AG09319 (cell line): ENCODE data around the gene COG5.
"Not testable (repeated sequence)": the region's sequence is repeated elsewhere in the genome, so short reads cannot be mapped to it uniquely, and the experiment has no call there.

ENCODE experiments used
- DNase-seq: peaks from one replicate; pipeline ENCODE4 v3.0.0-alpha.2; 2010; ENCODE audit warnings: low read depth; ENCODE audit errors: extremely low read depth
- TF ChIP-seq, protein P1 (sequence below): IDR thresholded peaks from 2 replicates; pipeline ENCODE4 v1.5.1; 2011; ENCODE audit warnings: low read depth, mild to moderate bottlenecking, inconsistent platforms, low read length, moderate library complexity

The COG5 gene

DNA sequence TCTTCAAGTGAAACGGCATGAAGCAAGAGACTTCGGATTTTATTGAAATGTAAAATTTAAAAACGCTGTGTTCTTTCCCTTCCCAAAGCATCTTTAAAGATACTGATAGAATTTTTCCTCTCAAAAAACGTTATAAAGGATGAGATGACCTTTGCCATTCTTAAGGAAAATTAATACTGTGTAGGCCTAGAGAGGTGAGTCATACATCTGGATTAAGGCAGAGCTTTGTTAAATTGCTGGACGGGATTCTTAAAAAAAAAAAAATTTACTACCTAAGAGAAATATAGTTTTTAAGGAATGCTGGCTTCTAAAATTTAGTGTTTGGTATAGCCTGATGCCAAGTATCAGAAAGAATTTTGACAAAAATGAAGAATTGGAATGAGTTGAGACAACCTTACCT is 401.2 kb downstream of the COG5 start:
- TF ChIP-seq, protein P1, sequence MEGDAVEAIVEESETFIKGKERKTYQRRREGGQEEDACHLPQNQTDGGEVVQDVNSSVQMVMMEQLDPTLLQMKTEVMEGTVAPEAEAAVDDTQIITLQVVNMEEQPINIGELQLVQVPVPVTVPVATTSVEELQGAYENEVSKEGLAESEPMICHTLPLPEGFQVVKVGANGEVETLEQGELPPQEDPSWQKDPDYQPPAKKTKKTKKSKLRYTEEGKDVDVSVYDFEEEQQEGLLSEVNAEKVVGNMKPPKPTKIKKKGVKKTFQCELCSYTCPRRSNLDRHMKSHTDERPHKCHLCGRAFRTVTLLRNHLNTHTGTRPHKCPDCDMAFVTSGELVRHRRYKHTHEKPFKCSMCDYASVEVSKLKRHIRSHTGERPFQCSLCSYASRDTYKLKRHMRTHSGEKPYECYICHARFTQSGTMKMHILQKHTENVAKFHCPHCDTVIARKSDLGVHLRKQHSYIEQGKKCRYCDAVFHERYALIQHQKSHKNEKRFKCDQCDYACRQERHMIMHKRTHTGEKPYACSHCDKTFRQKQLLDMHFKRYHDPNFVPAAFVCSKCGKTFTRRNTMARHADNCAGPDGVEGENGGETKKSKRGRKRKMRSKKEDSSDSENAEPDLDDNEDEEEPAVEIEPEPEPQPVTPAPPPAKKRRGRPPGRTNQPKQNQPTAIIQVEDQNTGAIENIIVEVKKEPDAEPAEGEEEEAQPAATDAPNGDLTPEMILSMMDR = no peak
- DNase-seq = no peak

DNA sequence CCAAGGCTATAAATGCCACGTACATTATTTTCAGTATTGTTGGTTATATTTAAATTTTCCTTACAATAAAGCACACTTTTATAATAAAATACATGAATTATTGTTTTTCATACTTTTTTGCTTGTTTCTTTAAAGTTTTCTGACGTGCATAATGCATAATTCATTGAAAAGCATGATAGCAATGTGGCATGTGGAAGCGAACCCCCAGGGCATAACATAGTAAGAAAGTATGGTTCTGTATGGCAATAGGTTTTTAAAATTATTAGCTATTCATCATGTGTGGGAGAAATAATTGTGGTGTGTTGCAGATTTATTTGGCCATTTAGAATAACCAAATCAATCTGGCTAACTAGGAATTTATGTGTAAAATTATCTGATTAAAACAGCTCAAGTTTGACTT is 402.3 kb downstream of the COG5 start:
- no peak for DNase-seq

DNA sequence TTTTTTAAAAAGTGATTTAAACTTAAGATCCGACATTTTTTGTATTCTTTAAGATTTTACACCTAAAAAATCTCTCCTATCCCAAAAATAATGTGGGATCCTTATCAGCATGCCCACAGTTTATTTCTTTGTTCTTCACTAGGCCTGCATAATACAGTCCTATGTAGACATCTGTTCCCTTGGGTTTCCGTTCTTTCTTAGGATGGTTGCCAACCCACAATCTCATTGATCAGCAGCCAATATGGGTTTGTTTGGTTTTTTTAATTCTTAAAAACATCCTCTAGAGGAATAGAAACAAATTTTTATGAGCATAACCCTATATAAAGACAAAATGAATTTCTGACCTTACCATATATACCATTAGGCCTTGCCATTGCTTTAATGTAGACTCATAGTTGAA is 403.3 kb downstream of the COG5 start:
- TF ChIP-seq, protein P1 = no peak
- DNase-seq = no peak

More for the DNA sequence above, 402.3 kb downstream of the COG5 start:
- TF ChIP-seq, protein P1 = no peak

DNA sequence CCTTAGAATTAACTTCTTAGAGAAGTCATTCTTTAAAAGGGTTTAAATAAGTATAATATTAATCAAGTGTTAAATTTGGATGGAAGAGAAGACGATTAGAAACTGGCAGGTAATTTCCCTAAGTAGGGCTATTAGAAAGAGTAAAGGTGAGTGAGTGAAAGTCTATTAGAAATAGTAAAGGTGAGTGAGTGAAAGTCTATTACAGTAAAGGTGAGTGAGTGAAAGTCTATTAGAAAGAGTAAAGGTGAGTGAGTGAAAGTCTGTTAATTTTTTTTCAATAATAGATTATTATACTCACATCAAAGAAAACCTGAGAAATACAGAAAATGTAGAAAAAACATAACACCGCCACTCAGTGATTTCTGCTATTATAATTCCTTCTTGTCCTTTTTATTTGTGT is 405.7 kb downstream of the COG5 start:
- TF ChIP-seq, protein P1 = no peak
- no peak for DNase-seq

DNA sequence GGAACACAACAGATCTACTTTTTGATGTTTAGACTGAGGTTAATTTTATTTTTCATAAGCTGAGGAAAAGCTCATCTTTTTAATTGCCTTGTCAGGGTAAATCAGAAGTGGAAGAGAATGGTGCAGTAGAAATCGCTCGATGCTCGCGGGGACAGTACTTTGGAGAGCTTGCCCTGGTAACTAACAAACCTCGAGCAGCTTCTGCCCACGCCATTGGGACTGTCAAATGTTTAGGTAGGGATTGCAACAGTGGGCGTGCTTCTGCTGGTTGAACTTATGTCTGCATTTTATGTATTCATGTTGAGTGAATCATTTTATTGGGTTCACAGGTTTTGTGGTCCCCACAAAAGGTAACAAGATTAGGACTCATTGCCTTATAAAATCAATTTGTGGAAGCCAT is 406.6 kb downstream of the COG5 start:
- TF ChIP-seq, protein P1 = no peak
- no peak for DNase-seq

DNA sequence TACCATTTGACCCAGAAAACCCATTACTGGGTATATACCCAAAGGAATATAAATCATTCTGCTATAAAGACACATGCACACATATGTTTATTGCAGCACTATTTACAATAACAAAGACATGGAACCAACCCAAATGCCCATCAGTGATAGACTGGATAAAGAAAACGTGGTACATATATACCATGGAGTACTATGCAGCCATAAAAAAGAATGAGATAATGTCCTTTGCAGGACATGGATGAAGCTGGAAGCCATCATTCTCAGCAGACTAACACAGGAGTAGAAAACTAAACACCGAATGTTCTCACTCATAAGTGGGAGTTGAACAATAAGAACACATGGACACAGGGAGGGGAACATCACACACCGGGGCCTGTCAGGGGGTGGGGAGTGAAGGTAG is 408.0 kb downstream of the COG5 start:
- DNase-seq = not testable (repeated sequence)

DNA sequence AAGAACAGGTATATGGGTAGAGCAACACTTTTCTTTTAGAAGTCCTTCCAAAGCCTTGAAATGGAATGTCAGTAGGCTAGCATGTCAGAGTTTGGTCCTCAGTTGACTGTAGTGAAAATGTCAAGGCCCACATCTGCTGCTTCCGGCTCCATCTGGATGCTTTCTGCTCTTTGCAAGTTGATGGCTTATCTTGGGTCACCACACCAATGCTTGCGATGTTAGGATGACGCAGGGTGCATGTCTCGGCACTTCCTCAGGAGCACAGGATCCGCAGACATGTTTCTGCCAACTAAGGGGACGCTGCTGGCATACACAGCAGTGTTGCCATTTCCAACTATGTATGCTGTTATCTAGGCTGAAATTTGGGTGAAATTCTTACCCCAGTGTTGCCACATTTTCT is 408.9 kb downstream of the COG5 start:
- TF ChIP-seq, protein P1 = no peak
- no peak for DNase-seq

DNA sequence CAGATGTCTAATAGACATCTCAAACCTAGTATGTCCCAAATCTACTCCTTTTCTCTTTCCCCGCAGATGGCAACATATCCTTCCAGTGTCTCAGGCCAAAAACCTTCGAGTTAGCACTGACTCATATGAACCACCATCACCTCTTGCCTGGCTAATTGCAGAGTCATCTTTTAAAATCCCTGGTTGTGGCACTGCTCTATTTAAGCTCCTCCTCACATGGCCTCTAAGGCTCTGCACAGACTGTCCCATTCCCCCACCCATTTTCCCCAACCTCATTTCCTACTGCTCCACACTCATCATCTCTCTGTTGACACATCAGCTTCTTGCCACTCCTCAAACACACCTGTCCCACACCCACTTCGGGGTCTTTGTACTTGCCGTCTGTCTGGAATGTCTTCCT is 411.7 kb downstream of the COG5 start:
- DNase-seq = no peak

More for the DNA sequence above, 411.7 kb downstream of the COG5 start:
- TF ChIP-seq, protein P1 = no peak
